Activated CD8-positive, alpha-beta memory T cell treated with anti-CD3 and anti-CD28 coated beads, Interleukin-2, amount 50 U/mL, for 24 hours (primary cell): ENCODE measurements around the gene RABGAP1.
A peak's percentile ranks its signal among the peaks of the same experiment; 100 is the strongest.
"Not testable (repeated sequence)": the region's sequence is repeated elsewhere in the genome, so short reads cannot be mapped to it uniquely, and the experiment has no call there.

Experiments
- DNase-seq: peaks from one replicate; pipeline ENCODE4 v3.0.0-alpha.2; 2020; ENCODE audit errors: extremely low read depth

RABGAP1 gene

GRCh38 chr9:122940749-122941581 lies at the start of gene RABGAP1:
Gene RABGAP1, plus strand, starts transcription at chr9:122941020. Its CDS starts 16,040 bp downstream, at chr9:122957060.
- peak; percentile 97 for DNase-seq

- DNase-seq = no peak
Measured at GRCh38 chr9:122897969-122898368, 42.9 kb upstream of the RABGAP1 start.

- DNase-seq = no peak
Measured at GRCh38 chr9:122900791-122901190, 40.0 kb upstream of the RABGAP1 start.

- no peak for DNase-seq
Measured at GRCh38 chr9:122904466-122904822, 36.4 kb upstream of the RABGAP1 start.

DNA sequence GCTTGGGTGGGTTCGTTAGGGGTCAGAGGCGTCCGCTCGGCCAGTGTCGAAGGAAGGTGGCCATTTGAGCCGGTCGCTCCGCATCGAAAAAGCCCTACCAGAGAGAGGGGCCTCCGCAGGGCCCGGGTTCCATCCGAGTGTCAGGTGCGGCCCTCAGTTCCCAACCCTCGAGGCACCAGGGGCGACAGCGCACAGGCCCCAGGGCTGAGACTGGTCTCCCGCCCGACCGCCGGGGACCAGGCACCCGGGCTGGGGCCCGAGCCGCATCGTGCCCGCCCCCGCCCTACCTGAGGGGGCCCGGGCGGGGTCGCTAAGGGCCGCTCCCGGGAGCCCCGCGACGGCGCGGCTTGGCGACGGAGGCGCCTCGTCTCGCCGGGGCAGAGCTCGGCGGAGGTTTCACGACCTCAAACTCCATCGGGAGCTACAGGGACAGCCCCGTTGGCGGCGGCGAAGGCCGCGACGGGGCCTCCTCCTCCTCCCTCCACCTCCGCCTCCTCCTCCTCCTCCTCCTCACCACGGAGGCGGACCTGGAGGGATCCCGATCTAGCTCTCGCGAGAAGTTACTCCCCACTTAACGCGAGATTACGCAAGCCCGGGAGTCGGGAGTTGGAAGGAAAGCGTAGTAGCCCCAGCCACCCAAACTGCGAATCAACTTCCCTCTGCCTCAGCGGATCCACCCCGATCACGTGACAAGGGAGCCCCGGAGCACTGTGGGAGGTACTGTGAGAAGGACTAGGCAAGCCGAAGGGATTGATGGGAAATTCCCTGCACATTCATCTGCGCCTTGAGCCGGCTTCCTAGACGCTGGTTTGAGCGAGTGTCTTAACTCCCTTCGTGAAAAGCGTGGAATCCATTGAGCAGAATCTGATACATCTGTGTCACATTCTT lies 35.8 kb upstream of the RABGAP1 start, which contains the start of gene RC3H2:
Gene RC3H2 (minus strand): TSS at position 537 of the 888 bp plus-strand sequence. CDS start 7,850 bp downstream, outside the sequence.
- peak; percentile 95 for DNase-seq

DNA sequence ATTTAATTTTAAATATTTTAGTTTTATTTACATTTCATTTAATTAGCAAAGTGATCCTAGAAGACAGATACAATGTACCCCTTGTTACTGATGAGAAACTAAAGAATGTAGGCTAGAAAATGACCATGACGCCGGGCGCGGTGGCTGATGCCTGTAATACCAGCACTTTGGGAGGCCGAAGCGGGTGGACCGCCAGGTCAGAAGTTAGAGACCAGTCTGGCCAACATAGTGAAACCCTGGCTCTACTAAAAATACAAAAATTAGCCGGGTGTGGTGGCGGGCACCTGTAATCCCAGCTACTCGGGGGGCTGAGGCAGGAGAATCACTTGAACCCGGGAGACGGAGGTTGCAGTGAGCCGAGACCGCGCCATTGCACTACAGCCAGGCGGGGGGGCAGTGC lies 34.7 kb upstream of the RABGAP1 start:
- DNase-seq = not testable (repeated sequence)

DNA sequence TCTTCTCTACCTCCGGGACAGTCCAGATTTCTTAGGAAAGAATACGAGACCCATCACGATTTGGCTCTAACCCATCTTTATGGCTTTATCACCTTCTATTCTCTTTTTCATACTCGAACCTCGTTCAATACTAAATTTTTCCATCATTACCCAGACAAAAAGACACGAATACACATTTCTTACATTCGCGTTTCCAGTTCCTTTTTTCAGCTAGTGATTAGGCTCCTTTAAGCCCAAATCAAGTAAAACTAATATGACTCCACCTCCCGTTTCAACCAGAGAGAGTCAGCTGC lies 28.2 kb upstream of the RABGAP1 start:
- no peak for DNase-seq

GRCh38 chr9:122912964-122913673 lies 27.7 kb upstream of the RABGAP1 start, which contains the start of gene ZBTB6:
Gene ZBTB6, minus strand, starts transcription at chr9:122913323. Its CDS starts 1,251 bp downstream, at chr9:122912072.
- DNase-seq = peak; percentile 32

GRCh38 chr9:122918310-122918709 lies 22.5 kb upstream of the RABGAP1 start:
- DNase-seq = no peak

- no peak for DNase-seq
Measured at GRCh38 chr9:122922713-122923112, 18.1 kb upstream of the RABGAP1 start.

DNA sequence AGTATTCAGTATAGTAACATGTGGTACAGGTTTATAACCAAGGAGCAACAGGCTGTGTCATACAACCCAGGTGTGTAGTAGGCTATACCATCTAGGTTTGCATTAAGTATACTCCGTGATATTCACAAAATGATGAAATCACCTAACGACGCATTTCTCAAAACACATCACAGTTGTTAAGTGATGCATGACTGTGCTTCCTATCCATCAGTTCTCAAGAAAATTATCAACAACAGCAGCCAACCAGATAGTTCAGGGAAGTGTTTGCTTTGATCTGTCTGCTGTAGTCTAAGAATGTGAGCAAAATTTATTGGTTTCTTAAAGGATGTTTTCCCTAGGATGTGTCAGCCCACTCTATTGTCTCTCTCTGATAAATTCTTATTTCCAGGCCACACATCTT lies 16.9 kb upstream of the RABGAP1 start:
- DNase-seq = no peak

DNA sequence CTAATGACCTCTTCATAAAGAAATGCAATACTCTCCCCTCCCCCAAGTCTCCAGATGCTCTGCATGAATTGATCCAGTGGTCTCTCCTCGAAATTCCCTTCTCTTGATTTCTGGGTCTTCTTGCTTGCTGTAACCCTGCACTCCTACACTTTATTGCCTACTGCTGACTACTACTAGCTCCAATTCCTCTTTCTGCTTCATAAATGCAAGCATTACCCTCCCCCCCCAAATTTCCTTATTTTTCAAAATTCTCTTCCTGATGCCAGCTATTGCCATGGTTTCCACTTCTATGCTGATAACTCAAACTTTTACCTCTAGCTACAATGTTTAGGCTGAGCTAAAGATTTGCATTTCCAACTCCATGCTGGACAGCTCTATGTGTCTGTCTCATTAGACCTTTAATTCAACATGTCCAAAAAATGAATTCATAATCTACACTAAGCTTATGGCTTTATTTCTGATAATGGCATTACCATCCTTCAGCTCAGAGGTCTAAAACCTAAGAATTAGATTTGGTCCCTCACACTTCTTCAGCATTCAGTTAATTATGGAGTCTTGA lies 10.9 kb upstream of the RABGAP1 start:
- DNase-seq = no peak

- no peak for DNase-seq
Measured at GRCh38 chr9:122930541-122931225, 10.1 kb upstream of the RABGAP1 start.

DNA sequence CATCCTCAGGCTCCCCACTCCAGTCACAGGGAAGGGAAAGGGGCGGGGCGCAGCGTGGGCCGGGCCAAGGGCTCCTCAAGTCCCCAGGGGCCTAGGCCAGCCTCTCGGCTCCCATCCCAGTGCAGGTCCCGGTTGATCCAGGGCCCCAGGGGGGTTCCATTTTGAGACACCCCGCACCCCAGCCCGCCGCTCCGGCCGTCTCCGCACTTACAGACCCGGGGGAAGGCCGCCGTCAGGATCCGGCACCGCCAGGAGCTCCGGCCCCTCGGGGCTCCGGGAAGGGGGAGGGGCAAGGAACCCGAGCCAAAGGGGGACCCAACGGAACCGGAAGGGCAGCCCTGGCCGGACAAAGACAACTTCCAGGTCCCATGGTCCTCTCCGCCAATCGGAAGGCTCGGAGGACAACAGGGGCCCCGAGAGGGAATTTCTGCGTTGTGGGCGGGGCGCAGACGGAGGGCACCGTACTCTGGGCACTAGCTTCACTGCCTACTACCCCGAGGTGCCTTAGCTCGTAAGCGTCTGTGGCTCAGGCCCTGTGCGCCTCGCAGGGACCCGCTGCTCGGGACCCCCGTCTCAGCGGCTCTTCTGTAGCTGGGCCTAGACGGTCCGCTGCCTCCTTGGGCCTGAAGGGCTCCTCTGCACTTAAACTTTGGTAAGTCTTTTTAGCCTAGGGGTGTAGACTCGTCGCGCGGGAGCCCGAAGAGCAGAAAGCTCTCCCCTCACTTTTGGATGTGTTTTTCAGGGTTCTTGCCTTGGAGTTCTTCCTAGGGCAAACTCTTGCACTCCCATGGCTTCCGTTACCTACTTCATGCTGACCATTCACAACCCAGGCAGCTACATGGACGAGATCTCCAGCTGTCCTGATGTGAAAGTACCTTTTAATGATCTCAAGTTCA lies 9.3 kb upstream of the RABGAP1 start, which contains the start of gene ZBTB26:
Gene ZBTB26 (minus strand): TSS at position 287 of the 896 bp plus-strand sequence. CDS start 11,578 bp downstream, outside the sequence.
- DNase-seq = peak; percentile 85

DNA sequence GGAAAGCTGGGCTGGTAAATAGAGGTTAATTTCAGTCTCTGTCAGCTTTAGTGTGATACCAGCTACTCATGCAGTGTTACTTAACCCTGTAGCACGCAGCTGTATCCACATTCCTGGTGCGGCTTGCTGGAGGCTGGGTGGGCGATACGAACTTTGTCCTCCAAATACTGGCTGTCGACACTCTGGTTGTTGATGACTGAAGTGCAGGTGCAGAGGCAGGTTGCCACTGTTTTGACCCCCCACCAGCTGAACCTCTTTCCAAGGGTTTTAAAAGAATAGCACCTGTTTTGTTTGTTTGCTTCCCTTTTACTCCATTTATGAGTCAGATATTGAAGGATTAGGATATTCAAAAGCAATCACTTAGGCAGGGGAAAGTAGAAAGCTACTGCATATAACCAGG lies 4.4 kb upstream of the RABGAP1 start:
- DNase-seq = no peak

DNA sequence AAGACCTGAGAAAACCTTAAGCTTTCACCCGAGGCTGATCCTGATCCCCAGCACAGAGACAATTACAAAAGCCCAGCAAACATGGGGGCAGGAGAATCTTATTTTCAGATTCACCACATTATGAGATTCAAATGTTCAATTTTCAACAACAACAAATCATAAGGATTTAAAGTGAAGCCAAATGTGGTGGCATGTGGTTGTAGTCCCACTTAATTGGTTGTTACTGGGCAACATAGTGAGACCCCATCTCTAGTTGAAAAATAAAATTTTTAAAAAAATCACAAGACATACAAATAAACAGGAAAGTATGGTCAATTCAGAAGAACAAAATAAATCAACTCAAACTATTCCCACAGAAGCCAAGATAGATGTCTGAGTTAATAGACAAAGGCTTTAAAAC lies 3.9 kb upstream of the RABGAP1 start:
- no peak for DNase-seq

DNA sequence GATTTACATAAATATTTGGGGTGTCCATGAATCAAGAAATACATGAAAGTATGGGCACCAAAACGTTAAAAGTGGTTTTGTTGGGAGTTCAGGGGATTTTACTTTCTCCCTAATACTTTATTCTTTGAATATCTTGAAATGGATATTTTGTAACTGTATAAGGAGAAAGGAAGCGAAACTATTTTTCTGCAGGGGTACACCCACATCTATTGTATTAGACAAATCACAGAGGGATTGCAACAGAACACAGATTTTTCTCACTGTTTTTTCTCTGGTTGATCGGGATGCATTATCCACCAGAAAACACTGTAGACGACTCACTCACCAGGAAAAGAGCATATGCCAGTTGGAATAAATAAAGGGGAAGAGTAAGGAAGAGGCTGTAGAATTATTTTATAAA lies 1.2 kb upstream of the RABGAP1 start:
- DNase-seq = no peak

- DNase-seq = no peak
Measured at GRCh38 chr9:122940454-122940748, 419 bp upstream of the RABGAP1 start.

DNA sequence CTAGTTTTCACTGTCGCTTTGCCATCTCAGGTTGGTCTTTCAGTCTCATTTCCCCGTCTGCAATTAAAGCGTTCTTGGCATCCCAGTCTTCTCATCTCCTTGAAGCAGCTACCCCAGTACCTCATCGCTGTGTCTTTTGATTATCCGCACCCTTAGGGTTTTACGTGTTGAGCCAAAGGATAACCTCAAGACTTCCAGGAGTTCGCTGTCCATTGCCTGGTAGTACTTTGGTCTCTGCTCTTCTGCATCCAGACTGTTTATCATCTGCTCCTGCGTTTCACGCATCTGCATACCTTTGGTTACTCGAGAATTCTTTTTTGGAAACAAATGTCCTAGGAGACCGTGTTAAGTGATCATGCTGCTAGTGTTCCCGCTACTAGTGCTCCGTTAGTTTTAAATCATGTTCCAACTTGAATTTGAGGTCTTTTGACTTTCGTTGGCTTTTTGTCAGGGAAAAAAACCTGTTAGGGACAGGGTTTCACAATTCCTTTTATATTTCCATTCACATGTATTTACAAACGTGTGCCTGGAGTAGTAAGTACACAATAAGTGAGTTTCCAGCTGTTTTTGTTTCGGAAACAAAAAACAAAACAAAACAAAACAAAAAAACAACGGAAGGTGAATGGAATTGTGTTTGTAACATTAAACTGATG lies 888 bp downstream of the RABGAP1 start:
- no peak for DNase-seq
